AG04449 (cell line): ENCODE results near the gene MANEA.

Experiments used
- CTCF ChIA-PET: fragments of 350-600 bp; formaldehyde crosslinking; extraction: SDS; loops from one replicate; lab custom pipeline; 2021; ENCODE audit warnings: antibody characterized with exemption; lab: Yijun Ruan, JAX
- POLR2A ChIA-PET: fragments of 400-600, 350-600 bp; formaldehyde crosslinking; extraction: SDS; loops from one replicate; lab custom pipeline; 2020; ENCODE audit warnings: antibody characterized with exemption, inconsistent platforms; lab: Yijun Ruan, JAX
- DNase-seq: peaks from one replicate; pipeline ENCODE4 v3.0.0-alpha.2; 2010; ENCODE audit warnings: low read depth, low spot score
- H3K4me3 ChIP-seq: 2 replicates; pipeline ENCODE4 v1.5.1; 2011; ENCODE audit warnings: low read depth, mild to moderate bottlenecking, control low read depth, low read length
- TF ChIP-seq, protein P1 (sequence below): IDR thresholded peaks from one replicate; pipeline ENCODE4 v1.5.1; 2011; ENCODE audit warnings: mild to moderate bottlenecking, moderate library complexity, low read length, control low read depth, inconsistent platforms; ENCODE audit not compliant: insufficient read depth; ENCODE audit errors: missing control alignments

The MANEA gene

DNA sequence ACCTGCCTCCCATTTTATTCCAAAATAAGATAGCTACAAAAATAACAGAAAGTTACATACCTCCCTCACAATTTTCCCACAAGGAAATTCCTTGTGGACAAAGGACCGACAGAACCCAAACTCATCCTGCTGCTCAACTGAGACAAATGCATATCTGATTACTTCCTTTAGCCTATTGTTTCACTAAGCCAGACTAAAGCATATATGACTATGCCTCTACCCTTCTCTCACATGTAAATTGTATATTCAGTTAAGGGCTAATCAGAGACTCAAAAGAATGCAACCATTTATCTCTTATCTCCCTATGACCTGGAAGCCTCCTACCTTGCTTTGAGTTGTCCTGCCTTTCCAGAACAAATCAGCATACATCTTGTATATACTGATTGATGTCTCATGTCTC is 72.1 kb downstream of the MANEA start:
- TF ChIP-seq, protein P1, sequence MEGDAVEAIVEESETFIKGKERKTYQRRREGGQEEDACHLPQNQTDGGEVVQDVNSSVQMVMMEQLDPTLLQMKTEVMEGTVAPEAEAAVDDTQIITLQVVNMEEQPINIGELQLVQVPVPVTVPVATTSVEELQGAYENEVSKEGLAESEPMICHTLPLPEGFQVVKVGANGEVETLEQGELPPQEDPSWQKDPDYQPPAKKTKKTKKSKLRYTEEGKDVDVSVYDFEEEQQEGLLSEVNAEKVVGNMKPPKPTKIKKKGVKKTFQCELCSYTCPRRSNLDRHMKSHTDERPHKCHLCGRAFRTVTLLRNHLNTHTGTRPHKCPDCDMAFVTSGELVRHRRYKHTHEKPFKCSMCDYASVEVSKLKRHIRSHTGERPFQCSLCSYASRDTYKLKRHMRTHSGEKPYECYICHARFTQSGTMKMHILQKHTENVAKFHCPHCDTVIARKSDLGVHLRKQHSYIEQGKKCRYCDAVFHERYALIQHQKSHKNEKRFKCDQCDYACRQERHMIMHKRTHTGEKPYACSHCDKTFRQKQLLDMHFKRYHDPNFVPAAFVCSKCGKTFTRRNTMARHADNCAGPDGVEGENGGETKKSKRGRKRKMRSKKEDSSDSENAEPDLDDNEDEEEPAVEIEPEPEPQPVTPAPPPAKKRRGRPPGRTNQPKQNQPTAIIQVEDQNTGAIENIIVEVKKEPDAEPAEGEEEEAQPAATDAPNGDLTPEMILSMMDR, result no peak
- ChIA-PET CTCF (no interaction called here), POLR2A (no interaction called here)
- DNase-seq, result no peak
- no peak overlapping the region for H3K4me3 ChIP-seq

DNA sequence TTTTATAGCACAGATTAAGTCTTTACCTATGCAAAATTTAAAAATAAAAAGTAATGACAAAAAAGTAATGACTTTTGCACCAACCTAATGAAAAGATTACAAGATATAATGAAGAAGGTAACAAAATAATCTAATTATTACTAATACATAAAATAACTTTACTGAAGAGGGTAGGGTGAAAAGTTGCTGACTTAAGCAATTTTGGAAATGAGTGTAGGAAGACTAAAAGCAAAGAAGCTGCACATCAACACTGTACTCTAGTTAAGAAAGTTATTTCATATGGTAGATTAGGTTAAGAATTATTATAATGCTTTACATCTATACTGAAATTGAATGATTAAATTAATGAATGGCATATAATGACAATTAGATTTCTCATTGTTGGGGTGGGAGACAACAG is 76.8 kb downstream of the MANEA start:
- TF ChIP-seq, protein P1, result no peak
- ChIA-PET POLR2A (no interaction called here), CTCF (no interaction called here)
- no peak for DNase-seq
- H3K4me3 ChIP-seq, result no peak overlapping the region

DNA sequence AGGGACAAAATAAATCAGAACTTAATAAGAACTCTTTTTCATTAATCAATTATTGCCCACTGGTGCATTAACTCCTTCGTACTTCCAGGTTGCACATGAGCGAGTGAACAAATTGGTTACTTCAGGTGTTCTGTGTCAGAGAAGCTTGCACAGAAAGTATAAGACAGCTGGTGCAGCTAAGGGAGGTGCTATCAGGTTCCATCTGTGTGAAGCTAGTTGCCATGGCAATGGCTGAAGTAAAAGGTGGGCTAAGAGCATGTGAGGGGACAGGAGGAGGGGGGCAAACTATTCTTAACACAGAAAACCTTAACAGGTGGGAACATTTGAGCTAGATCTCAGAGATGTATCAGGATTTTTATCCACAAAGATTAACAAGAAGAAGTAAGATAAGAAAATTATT is 81.6 kb downstream of the MANEA start:
- ChIA-PET CTCF (no interaction called here), POLR2A (no interaction called here)
- TF ChIP-seq, protein P1, result no peak
- no peak overlapping the region for H3K4me3 ChIP-seq
- DNase-seq, result no peak
